K562 (cell line): ENCODE results near the gene TUBG2. TPM values are rescaled to one million over a fixed set of nuclear protein-coding genes. Genes with fewer than 3 reads are reported as not detected.

ENCODE experiments used
- GATAD2A ChIP-seq: fragments of 450-650 bp; IDR thresholded peaks from 2 replicates; pipeline ENCODE4 v1.6.1; 2017
- JUND ChIP-seq, 2 experiments: IDR thresholded peaks; 2 replicates in 1 of 2; 3 replicates in 1 of 2; pipeline ENCODE4 v1.6.1; 2011; ENCODE audit warnings: borderline replicate concordance in 2 of 2, low read depth in 2 of 2, low read length in 2 of 2, improper control_type of control experiment in 1 of 2, missing biosample characterization in 1 of 2, missing genetic modification characterization in 1 of 2, missing genetic modification reagents in 1 of 2
- KLF16 ChIP-seq: IDR thresholded peaks from 2 replicates; pipeline ENCODE4 v1.6.1; 2016; ENCODE audit warnings: antibody characterized with exemption
- MEIS2 ChIP-seq: fragments of 450-650 bp; IDR thresholded peaks from 2 replicates; pipeline ENCODE4 v1.6.1; 2014; ENCODE audit warnings: mild to moderate bottlenecking; ENCODE audit not compliant: partially characterized antibody
- MLLT1 ChIP-seq, 2 experiments: fragments of 450-650 bp; IDR thresholded peaks; 2 replicates each; pipeline ENCODE4 v1.6.1; 2016
- MYBL2 ChIP-seq, 2 experiments: fragments of 450-650 bp in 1 of 2; sonication (generic) in 1 of 2; formaldehyde crosslinking in 1 of 2; IDR thresholded peaks; 2 replicates each; pipeline versions ENCODE4 v1.6.1 to v1.8.1; 2017 to 2022; ENCODE audit warnings: borderline replicate concordance in 1 of 2, inconsistent platforms in 1 of 2, low read depth in 1 of 2, mild to moderate bottlenecking in 1 of 2, missing genetic modification reagents in 1 of 2, moderate library complexity in 1 of 2
- PHB2 ChIP-seq: fragments of 450-650 bp; IDR thresholded peaks from 2 replicates; pipeline ENCODE4 v1.6.1; 2017; ENCODE audit warnings: low read depth
- REST ChIP-seq, 2 experiments: fragments of 450-650 bp; formaldehyde crosslinking in 1 of 2; IDR thresholded peaks; 2 replicates each; pipeline versions ENCODE4 v1.4.0 to v1.6.1; 2014 to 2020; ENCODE audit warnings: mild to moderate bottlenecking in 2 of 2, borderline replicate concordance in 1 of 2, low read depth in 1 of 2
- SMC3 ChIP-seq: conservative IDR thresholded peaks from 2 replicates; pipeline ENCODE4 v1.6.1; 2011; ENCODE audit warnings: low read depth, low read length, improper control_type of control experiment; ENCODE audit not compliant: insufficient read depth
- TBL1XR1 ChIP-seq, 2 experiments: IDR thresholded peaks; 2 replicates each; pipeline ENCODE4 v1.6.1; 2012; ENCODE audit warnings: improper control_type of control experiment in 2 of 2, low read length in 2 of 2, mild to moderate bottlenecking in 1 of 2
- TFAP4 ChIP-seq: sonication (generic); formaldehyde crosslinking; IDR thresholded peaks from 2 replicates; pipeline ENCODE4 v1.8.0; 2022; ENCODE audit warnings: missing genetic modification reagents, mild to moderate bottlenecking, moderate library complexity, borderline replicate concordance
- VEZF1 ChIP-seq: fragments of 200-800 bp; sonication (Bioruptor generic); IDR thresholded peaks from 2 replicates; pipeline ENCODE4 v1.6.1; 2017; ENCODE audit warnings: missing genetic modification characterization, missing compliant biosample characterization
- ZNF586 ChIP-seq: fragments of 450-650 bp; formaldehyde crosslinking; conservative IDR thresholded peaks from 2 replicates; pipeline ENCODE4 v1.4.0; 2020; ENCODE audit warnings: mild to moderate bottlenecking, moderate library complexity
- polyA plus RNA-seq, 8 experiments: library from polyadenylated mRNA; depleted of rRNA in 4 of 8; stranded (reverse) in 5 of 8; unstranded in 3 of 8; fragments of >200 nt; fragmentation: Nextera tagmentation in 2 of 8; fragmentation: Illumina TruSeq in 1 of 8; extraction: Ambion mirVana in 2 of 8; extraction: Trizol in 1 of 8; gene quantifications; 2 replicates each; pipeline versions ENCODE4 v1.2.1 to v1.2.3, GENCODE V29; 2011 to 2014; ENCODE audit warnings: inconsistent platforms in 1 of 8, missing spikeins in 1 of 8
- total RNA-seq, 7 experiments: library from RNA; depleted of rRNA in 6 of 7; stranded (reverse); fragments of >200 nt in 6 of 7; fragmentation: Illumina TruSeq in 2 of 7; extraction: Trizol in 2 of 7; gene quantifications; 2 replicates each; pipeline versions ENCODE4 v1.2.1 to v1.2.3, GENCODE V29; 2011 to 2021; ENCODE audit warnings: low replicate concordance in 1 of 7

Gene TUBG2
- total and polyA plus RNA-seq, 9 of the 15 experiments (the other 6 are each of a cell fraction or from before 2014, with no cell fraction given) = 0.09 to 0.80 (median 0.24) TPM; not detected in 2

GRCh38 chr17:42618442-42619150 is 40.5 kb upstream of the TUBG2 start (continued):
- no peak for TF ChIP-seq TBL1XR1 (IDR thresholded peaks at IDR 0.05; ENCODE audit: low read length in 2 of 2)
- peak; percentile 52; the same call in 1 of the 2 replicates for TF ChIP-seq KLF16
- no peak for TF ChIP-seq MYBL2 (IDR thresholded peaks at IDR 0.05; ENCODE audit: low read depth)
- TF ChIP-seq MYBL2 (CRISPR knock-in tag; IDR thresholded peaks at IDR 0.05; ENCODE audit: borderline replicate concordance) = no peak
- peak; percentile 56; the same call in 1 of the 2 replicates for TF ChIP-seq TFAP4
- peak; percentile 32; the same call in 1 of the 2 replicates for TF ChIP-seq JUND (IDR thresholded peaks at IDR 0.05; ENCODE audit: borderline replicate concordance, low read depth, low read length)
- peak; percentile 31; the same call in 1 of the 3 replicates for TF ChIP-seq JUND (tag; IDR thresholded peaks at IDR 0.05; ENCODE audit: borderline replicate concordance, low read depth, low read length)
- peak; percentile 83; the same call in 1 of the 2 replicates for TF ChIP-seq REST (IDR thresholded peaks at IDR 0.05; ENCODE audit: borderline replicate concordance)
- no peak for TF ChIP-seq REST (CRISPR knock-in tag; IDR thresholded peaks at IDR 0.05; ENCODE audit: low read depth)
- 0 out of 2 replicates have a peak, but pooled peaks have one; percentile 17 for TF ChIP-seq SMC3
- peak; percentile 68 for TF ChIP-seq GATAD2A
- TF ChIP-seq ZNF586 (CRISPR knock-in tag) = no peak
- peak; percentile 66 to 90 for TF ChIP-seq MLLT1 (IDR thresholded peaks at IDR 0.05)
- TF ChIP-seq VEZF1 (CRISPR knock-in tag) = peak; percentile 83
- peak; percentile 28 for TF ChIP-seq MEIS2
- TF ChIP-seq PHB2 = no peak
